HG03039 (cell line): Measurements from ENCODE around the gene PRKN.

Experiments used
- ATAC-seq: cut with Tn5 transposase; IDR thresholded peaks from one replicate; pipeline ENCODE4 v1.9.1; 2021; ENCODE audit warnings: mild to moderate bottlenecking, moderate library complexity; ENCODE audit not compliant: unreplicated experiment

Gene PRKN

DNA sequence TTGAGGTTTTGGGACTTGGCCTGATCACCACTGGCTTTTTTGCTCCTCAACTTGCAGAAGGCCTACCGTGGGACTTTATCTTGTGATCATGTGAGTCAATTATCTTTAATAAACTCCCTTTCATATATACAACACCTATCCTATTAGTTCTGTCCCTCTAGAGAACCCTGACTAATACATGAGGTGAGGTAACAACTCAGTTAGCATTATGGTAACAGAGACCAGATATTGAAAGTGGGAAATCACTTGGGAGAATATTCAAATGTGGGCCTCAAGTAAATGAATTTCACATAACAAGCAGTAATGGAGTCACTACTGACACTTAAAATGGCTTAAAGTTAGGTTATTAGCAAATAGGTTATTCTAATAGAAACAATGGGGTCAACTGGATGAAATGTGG lies 1015.6 kb downstream of the PRKN start:
- no peak for ATAC-seq

DNA sequence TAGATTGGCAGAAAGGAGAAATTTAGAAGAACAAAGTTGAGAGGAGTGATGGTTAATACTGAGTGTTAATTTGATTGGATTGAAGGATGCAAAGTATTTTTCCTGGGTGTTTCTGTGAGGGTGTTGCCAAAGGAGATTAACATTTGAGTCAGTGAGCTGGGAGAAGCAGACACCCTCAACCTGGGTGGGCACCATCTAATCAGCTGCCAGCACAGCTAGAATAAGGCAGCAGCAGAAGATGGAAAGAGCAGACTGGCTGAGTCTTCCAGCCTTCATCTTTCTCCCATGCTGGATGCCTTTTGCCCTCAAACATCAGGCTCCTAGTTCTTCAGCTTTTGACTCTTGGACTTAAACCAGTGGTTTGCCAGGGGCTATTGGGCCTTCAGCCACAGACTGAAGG lies 1016.1 kb downstream of the PRKN start:
- ATAC-seq = no peak

DNA sequence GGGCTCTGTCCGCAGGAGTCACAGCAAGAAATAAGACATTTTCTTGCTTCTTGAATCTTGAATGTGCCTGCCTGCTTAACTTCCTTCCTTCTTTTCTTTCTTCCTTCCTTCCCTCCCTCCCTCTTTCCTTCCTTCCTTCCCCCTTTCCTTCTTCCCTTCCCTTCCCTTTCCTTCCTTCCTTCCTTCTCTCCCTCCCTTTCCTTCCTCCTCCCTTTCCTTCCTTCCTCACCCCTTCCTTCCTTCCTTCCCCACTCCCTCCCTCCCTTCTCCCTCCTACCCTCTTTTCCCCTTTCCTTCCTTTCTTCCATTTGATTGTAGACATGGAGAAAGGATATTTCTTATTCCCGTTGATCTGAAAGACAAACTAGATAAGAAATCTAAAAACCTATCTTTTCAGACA lies 1016.9 kb downstream of the PRKN start:
- no peak for ATAC-seq

DNA sequence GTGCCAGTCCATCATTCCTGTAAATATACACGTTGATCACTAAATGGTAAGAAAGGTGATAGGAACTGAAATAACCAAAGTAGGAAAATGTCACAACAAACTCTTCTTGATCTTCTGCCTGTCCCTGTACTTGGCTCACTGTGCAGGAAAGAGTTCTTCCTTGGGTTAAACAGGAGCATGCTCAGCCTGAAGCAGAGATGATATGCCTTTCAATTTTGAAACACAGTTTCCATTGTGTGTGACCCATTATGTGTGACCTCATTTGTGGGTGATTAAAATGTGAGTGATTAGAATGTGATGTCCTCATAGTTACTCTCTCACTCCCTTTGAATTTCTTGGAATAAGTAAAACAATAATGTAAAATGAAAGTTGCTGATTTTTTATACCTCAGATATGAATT lies 1026.5 kb downstream of the PRKN start:
- no peak for ATAC-seq

DNA sequence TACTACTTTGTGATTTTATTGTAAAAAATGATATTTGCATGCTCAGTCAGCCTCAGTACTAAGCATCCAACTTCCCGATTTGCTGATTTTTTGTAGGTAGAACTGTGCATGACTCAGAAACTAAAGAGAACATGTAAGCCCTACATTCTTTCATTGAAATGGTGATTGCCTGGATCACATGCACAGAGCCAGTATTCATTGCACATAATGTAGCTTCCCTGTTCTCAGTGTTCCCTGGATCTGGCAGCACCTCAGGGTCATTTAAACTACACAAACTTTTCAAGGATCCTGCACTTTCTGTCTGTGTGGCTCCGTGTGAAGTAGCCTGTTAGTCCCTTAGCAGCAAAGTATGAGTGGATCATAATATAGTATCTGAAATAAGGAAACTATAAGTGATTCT lies 1030.8 kb downstream of the PRKN start:
- no peak for ATAC-seq

DNA sequence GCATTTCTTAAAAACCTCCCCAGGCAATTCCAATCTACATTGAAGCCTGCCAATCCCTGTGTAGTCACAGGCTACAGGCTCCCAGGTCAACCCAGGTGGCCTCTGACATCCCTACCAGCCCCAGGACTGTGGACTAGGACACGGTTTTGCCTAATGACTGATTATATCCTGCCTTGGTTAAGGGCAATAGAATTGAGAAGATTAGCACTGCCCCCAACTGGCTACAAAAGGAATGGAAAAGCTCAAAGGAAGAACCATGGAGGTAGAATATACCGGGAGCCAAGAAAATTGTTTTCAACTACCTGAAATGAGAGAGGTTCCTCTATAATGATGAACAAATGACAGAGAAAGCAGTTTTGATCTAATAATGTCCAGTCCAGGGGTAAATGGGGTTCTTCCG lies 1032.6 kb downstream of the PRKN start:
- ATAC-seq = no peak

DNA sequence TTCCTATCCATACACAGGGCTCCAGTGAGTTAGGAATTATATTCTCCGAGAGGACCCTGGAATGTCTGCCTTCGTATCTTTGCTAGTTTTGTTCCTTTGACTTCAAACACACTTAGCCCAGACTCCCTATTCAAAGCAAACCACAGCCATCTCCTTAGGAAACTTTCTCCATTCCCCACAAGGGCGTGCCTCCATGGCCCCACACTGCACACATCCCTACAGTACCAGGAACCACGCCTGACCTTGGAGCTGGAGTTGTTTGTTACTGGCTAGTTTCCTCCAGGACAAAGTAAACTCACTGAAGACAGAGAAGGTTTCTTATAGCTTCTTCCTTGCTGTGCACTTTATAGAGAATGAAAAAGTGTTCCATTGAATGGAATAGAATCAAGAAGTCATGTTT lies 1040.9 kb downstream of the PRKN start:
- ATAC-seq = no peak

DNA sequence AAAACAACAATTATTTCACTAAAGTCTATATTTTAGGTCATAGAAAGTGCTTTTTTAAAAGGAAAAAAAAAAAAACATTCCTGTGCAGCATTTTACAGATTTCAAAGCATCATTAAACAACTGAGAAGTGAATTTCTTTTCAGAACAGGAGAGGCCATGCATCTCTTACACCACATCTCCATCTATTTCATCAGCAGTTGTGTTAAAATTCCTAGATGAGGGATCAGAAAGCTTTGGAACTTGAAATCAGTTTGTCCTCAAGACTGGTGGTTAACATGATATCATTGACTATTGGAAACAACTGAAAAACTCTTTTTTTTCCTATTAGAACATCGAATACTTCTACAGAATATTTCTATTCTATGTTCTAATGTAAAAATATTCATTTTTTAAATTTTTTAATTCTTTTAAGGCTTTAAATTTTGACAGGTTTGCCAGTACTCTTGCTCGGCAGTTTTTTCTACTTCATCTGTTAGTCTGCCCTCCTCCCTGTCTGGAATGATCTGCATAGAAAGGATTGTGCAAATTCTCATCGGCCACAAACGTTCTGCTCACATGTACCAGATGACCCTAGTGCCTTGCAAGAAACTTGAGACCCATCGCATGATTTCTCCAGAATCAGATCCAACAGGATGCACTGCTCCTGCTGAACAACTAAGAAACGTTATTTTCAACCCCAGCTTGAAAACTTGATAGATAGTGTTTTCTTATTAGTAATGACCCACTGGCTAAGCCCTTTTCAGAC lies 1042.7 kb downstream of the PRKN start:
- no peak for ATAC-seq

DNA sequence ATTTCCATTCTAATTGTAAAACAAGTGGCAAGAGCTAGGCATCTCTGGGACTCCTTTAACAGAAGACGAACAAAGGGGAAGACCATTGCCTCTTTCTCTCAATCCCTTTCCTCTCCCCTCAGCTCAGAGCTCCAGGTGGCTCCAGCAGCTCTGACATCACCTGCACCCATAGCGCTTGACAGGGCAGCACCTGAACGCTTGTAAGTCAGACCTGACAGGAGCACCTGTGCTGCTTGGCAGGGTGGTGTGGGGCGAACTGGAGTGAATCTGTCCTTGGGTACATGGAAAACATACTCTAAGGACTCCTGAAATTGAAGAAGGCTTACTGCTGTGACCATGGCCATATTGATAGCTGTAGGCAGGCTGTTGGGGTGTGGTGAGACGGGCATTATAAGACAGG lies 1044.2 kb downstream of the PRKN start:
- no peak for ATAC-seq

DNA sequence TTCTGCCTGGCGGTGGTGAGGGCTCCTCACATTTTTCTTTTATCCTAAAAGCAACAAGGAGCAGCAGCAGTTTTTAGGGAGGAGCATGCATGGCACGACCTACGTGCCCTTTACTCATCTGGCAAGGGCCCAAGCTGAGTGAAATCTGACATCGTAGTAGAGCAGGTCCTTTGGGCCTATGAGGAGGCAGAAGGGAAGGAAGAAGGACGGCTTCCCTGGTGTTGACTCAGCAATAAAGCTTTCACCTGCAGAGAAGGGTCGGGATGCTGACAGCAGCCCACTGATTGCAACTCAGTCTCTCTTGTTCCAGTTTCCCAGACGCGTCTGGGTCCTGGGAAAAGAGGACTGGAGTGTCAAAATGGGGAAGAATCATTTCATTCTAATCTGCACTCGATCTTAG lies 1044.6 kb downstream of the PRKN start:
- no peak for ATAC-seq

DNA sequence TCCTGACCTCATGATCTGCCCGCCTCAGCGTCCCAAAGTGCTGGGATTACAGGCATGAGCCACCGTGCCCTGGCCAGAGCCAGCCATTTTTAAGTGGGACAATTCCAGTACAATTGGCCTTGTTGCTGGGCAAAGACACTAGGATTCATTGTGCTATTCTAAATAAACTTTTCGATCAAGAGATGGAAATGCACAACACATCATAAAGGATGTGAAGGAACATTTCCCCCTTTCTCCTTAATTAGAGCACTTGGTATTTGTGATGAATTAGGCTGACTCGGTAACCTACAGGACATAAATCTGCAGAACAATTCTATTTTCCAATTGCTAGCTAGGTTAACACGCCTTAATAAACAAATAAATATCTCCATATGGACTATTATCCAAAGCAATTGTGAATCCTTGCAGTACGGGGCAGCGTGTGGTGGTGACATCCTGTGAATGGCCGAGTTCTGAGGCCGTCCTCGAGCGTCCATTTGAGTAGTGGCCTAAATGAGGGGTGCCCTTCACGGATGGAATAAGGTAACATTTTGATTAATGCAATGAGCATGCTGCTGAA lies 1047.5 kb downstream of the PRKN start:
- no peak for ATAC-seq

DNA sequence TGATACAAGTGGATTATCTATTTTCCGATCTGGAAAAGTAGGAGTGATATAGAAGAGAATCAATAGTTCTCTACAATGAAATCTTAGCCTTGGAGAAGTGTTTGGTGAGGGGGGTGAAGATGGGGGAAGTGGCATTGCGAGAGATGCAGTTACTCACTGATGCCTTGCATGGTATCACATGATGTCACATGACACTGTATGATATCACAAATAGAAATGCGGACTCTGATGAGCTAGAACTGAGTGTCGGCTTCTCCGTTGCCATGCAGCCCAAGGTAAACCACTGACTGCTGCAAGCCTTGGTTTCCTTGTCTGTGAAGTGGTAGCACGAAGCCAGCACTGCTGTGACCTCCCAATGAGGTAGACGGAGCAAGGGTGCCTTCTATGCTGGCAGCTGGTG lies 1050.4 kb downstream of the PRKN start:
- no peak for ATAC-seq

DNA sequence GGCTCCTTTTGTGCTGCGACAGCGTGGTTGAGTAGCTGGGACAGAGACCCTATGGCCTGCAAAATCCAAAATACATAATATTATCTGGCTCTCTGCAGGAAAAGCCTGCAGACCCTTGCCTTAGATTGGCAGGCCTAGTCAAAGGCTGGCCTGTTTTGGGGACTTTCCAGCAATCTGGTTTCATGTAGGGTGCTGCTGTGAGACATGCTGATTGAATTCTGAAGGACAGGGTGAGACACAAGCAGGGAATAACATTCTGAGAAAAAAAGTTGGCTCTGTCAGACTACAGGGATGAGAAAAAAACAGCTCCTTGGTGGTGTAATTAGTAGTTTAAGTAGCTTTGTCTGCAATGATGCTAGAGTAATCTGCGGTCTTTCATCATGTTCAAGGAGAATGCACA lies 1051.0 kb downstream of the PRKN start:
- ATAC-seq = no peak

DNA sequence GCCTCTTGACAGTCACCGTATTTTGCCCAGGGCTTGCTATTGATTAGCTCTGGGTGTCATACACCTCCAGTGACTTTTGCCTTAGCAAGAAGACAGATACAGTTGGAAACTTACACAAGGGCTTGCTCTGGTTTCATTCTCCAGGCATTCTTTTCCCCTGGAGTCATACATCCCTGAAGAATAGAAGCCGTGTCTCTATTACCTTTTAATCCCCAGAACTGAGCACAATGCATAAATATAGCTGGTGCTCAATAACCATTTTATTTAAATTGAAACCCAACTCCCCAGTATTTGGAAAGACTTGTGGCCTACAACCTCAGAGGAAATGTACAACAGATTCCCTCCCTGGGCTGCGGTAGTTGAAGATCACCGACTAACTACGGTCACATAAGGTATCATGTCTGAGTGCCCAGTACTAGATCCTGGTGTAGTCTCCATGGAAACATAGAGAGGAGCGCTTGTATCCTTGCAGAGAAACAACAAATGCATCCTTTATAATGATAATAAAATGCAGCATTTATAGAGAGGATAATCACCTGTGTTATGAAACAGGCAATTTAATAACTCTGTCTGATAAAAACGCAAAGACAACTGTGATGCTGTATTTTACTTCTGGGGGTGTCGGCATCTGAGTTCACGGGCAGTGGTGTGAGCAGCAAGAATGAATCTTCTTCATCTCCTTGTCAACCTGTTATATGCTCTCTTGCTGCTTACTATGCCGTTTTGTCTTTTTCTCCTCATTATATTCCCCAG lies 1052.5 kb downstream of the PRKN start:
- no peak for ATAC-seq

DNA sequence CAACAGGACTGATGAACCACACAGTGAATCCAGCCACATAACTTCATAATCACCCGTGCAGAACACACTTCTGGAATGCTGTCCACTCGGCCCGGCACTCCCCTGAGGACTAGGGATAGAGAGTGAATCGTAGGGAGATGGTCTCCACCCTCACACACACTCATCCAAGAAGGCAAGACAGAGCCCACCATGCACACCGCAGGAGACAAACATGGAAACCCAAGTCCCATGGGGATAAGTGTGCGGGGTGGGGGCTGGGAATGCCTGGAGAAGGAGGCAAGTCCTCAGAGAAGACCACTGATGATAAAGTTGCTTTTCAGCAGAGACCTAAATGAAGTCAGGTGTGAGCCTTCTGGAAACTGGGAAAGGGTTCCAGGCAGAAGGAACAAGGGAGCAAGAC lies 1054.5 kb downstream of the PRKN start:
- no peak for ATAC-seq

DNA sequence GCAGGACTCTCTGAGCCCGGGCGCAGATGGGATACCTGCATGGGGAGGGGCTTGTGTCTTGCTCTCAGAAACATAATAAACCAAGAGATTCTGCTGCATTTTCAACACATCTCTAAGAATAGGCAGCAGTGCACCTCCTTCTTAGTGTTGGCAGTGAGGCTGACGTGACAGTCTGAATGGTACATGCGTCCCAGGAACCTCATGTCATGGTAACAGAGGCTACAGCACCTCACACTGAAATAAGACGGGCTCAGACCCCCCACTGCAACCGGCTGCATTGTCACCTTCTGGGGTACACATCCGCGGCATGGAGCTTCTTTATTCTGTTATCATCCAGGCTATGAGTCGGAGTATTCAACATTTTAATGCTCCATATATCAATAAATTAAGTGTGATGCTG lies 1056.4 kb downstream of the PRKN start:
- ATAC-seq = no peak

DNA sequence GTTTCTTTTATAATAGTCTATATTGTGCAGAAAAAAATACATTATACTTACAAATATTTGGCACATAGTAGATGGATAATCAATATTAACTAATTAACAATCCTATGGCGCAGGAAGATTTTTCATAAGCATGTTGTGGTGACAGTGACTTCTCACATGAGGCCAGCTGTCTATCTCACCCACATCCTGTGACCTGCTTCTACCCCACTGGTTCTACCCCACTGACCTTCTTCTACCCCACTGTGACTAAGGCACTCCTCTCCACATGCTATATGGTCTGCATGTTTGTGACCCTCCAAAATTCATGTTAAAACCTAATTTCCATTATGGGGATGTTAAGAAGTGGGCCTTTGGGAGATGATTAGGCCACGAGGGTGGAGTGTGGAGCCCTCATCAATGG lies 1058.9 kb downstream of the PRKN start:
- no peak for ATAC-seq

DNA sequence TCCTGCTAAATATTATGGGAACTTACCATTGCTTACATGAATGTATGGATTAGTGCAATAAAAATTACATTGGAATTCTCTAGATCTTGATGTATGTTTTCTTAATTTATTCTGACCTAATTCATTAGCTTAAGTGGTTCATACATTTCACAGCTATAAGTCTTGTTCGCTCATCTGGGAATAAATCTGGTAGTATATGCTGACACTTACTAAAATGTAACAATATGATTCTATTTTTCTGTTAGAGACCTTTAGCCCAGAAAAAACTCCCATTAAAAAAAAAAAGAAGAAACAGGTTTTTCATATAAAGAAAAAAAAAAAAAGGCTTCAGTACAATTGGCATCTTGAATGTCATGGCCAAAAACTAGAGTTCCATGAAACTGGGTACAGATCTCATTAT lies 1059.6 kb downstream of the PRKN start:
- ATAC-seq = no peak

DNA sequence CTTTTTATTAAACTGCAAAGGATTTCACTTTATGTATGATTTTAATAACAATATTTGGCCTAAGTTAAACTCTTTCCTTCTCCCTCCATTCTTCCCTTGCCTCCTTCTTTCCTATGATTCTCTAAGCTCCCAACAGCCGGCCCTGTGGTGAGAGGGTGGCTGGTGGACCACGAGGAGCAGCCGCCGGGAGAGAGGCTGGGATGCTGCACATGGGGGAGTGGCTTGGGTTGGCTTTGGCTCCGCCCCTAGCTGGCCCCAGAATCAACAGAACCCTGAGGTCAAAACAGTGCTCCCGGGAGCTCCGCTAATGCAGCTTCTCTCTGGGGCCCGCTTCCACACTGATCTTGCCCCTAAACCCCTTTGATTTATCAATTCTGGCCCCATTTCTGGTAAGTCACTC lies 1063.9 kb downstream of the PRKN start:
- ATAC-seq = no peak

DNA sequence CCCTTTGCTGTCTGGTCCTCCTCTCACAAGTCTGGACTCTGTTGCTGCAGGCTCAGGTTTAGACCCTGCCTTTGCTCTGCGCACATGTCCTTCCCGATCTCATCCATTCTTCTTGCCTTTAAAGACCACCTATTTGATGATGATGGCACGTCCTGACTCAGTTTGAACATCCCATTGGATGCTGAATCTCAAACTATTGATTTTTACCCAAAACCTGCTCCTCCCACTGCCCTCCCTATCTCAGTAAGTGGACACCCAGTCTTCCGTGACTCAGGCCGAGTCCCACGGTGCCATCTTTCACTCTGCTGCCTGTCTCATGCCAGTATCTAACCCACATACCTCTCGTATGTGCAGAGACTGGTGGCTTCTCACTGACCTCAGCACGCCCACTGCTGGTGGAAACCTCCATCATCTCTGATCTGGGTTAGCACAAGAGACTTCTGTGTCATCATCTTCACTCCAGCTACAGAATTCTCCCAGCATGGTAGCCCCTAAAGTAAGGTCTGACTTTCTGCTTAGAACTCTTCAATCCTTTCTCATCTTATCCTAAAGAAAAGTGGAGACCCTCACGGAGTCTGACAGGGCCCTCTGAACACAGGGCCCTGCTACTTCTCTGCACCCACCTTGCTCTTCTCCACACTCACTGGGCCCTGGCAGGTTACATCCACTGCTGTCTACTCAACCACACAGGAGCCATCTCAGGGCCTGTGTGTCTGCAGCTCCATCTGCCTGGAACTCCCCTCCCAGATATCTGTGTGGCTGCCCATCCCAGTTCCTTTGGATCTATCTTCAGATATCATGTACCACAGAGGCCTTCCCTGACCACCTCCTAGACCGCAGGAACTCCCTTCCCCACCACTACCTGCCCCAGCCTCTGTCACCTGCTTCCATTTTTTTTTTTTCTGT lies 1066.6 kb downstream of the PRKN start:
- ATAC-seq = no peak

DNA sequence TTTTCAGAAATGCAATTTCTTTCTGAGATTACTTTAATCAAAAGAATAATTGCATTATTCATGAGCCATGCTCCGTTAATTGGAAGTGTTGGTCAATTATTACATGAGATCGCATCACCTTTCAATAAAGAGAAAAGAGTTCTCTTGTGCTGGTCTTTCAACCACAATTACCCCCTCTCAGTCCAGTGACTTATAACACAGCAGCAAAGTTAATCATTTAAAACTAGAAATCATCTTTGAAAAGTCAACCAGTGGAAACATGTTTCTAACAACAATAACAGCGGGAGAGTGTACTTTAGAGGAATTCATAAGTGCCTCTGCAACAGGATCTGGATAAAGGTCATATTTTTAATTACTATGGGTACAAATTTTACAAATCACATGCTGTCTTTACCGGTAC lies 1069.4 kb downstream of the PRKN start:
- ATAC-seq = no peak
